GM19025 (cell line): ENCODE data around the gene CHN2.

Source experiments
- ATAC-seq: cut with Tn5 transposase; IDR thresholded peaks from one replicate; pipeline ENCODE4 v1.9.1; 2021; ENCODE audit warnings: mild to moderate bottlenecking, low read depth, moderate library complexity; ENCODE audit not compliant: unreplicated experiment

CHN2 gene

GRCh38 chr7:29302666-29303395 lies 108.3 kb downstream of the CHN2 start:
- no peak for ATAC-seq

GRCh38 chr7:29304756-29305155 lies 110.2 kb downstream of the CHN2 start:
- no peak for ATAC-seq

- ATAC-seq: no peak
These were observed 111.9 kb downstream of the CHN2 start for GRCh38 chr7:29306319-29306991.

- ATAC-seq: no peak
These were observed 113.8 kb downstream of the CHN2 start for GRCh38 chr7:29308424-29308823.

- ATAC-seq: no peak
These were observed 114.7 kb downstream of the CHN2 start for GRCh38 chr7:29309041-29309854.

GRCh38 chr7:29310625-29311024 lies 116.0 kb downstream of the CHN2 start:
- no peak for ATAC-seq

GRCh38 chr7:29311314-29311713 lies 116.7 kb downstream of the CHN2 start:
- no peak for ATAC-seq

GRCh38 chr7:29314148-29314547 lies 119.6 kb downstream of the CHN2 start:
- ATAC-seq: no peak

GRCh38 chr7:29315122-29315891 lies 120.7 kb downstream of the CHN2 start:
- no peak for ATAC-seq

- ATAC-seq: no peak
These were observed 121.3 kb downstream of the CHN2 start for GRCh38 chr7:29315892-29316270.

- ATAC-seq: no peak
These were observed 122.4 kb downstream of the CHN2 start for GRCh38 chr7:29316926-29317325.

GRCh38 chr7:29318853-29319718 lies 124.5 kb downstream of the CHN2 start:
- ATAC-seq: no peak

- no peak for ATAC-seq
These were observed 125.3 kb downstream of the CHN2 start for GRCh38 chr7:29319719-29320521.

- ATAC-seq: no peak
These were observed 126.0 kb downstream of the CHN2 start for GRCh38 chr7:29320577-29320976.

- ATAC-seq: no peak
These were observed 127.6 kb downstream of the CHN2 start for GRCh38 chr7:29322023-29322712.

GRCh38 chr7:29325476-29325875 lies 130.9 kb downstream of the CHN2 start:
- ATAC-seq: no peak

- no peak for ATAC-seq
These were observed 132.3 kb downstream of the CHN2 start for GRCh38 chr7:29326864-29327263.

GRCh38 chr7:29327455-29327854 lies 132.9 kb downstream of the CHN2 start:
- no peak for ATAC-seq
